ENCODE measurements around the gene ERC1.

DNA sequence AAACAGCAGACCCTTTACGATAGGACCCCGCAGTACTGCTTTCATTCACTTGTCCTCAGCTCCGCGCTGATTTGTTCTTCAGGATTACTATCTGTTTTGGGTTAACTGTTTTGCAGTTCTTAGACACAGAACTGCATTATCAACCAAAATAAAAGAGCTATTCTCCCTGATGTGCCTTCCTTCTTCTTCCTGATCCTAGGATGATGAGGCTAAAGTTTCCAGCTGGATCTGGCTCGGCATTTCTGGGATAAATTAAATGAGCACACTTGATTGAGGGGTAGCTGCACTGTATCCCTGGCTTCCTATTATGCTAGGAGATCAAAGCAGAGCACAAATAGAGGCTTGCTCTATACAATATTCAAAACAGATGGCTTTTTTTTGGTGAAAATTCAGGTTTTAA, 437.6 kb downstream of the ERC1 start:
- TF ChIP-seq CTCF (IDR thresholded peaks at IDR 0.05) (no peak), BHLHE40 (IDR thresholded peaks at IDR 0.05; ENCODE audit: low read depth, low read length) (no peak), EP300 (IDR thresholded peaks at IDR 0.05) (no peak), ELK1 (IDR thresholded peaks at IDR 0.05; ENCODE audit: low read depth, low read length) (no peak), TP53 (CRISPR knock-in tag; IDR thresholded peaks at IDR 0.05) (no peak), MAFK (IDR thresholded peaks at IDR 0.05; ENCODE audit: partially characterized antibody) (no peak), RFX5 (IDR thresholded peaks at IDR 0.05) (no peak)
- TF ChIP-seq, protein P1, sequence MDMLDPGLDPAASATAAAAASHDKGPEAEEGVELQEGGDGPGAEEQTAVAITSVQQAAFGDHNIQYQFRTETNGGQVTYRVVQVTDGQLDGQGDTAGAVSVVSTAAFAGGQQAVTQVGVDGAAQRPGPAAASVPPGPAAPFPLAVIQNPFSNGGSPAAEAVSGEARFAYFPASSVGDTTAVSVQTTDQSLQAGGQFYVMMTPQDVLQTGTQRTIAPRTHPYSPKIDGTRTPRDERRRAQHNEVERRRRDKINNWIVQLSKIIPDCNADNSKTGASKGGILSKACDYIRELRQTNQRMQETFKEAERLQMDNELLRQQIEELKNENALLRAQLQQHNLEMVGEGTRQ (IDR thresholded peaks at IDR 0.05): no peak
